ENCODE results near the gene SMIM1.

DNA sequence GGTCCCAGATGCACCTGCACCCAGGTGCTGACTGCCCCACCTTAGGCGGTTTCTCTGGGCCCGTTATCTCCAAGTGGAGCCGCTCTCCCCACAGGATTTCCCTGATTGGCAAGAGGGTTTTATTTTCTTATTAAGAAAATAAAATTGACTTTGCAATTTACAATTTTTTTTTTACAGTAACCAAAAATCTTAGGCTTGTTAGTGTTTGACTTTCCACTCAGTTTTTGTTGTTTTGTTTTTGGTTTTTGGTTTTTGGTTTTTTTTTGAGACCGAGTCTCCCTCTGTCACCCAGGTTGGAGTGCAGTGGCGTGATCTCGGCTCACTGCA is 25.1 kb upstream of the SMIM1 start:
- TF ChIP-seq MAFK (IDR thresholded peaks at IDR 0.05; ENCODE audit: partially characterized antibody): no peak
- TF ChIP-seq, protein P1, sequence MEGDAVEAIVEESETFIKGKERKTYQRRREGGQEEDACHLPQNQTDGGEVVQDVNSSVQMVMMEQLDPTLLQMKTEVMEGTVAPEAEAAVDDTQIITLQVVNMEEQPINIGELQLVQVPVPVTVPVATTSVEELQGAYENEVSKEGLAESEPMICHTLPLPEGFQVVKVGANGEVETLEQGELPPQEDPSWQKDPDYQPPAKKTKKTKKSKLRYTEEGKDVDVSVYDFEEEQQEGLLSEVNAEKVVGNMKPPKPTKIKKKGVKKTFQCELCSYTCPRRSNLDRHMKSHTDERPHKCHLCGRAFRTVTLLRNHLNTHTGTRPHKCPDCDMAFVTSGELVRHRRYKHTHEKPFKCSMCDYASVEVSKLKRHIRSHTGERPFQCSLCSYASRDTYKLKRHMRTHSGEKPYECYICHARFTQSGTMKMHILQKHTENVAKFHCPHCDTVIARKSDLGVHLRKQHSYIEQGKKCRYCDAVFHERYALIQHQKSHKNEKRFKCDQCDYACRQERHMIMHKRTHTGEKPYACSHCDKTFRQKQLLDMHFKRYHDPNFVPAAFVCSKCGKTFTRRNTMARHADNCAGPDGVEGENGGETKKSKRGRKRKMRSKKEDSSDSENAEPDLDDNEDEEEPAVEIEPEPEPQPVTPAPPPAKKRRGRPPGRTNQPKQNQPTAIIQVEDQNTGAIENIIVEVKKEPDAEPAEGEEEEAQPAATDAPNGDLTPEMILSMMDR (IDR thresholded peaks at IDR 0.05): no peak
- no peak for TF ChIP-seq EP300 (IDR thresholded peaks at IDR 0.05)
- TF ChIP-seq RCOR1 (IDR thresholded peaks at IDR 0.05; ENCODE audit: low read depth, low read length): no peak
